H1 (cell line): ENCODE results near the gene CDC7. TPM values are rescaled to one million over a fixed set of nuclear protein-coding genes. Genes with fewer than 3 reads are reported as not detected.

Experiments used
- EP300 ChIP-seq, 2 experiments: IDR thresholded peaks; 1 replicate in 1 of 2; 2 replicates in 1 of 2; pipeline ENCODE4 v1.6.1; 2011 to 2012; ENCODE audit warnings: low read depth in 2 of 2, low read length in 2 of 2, mild to moderate bottlenecking in 2 of 2, borderline replicate concordance in 1 of 2, inconsistent platforms in 1 of 2, moderate library complexity in 1 of 2
- JUND ChIP-seq: IDR thresholded peaks from 2 replicates; pipeline ENCODE4 v1.6.1; 2011; ENCODE audit warnings: mild to moderate bottlenecking, improper control_type of control experiment, low read length
- KDM4A ChIP-seq: IDR thresholded peaks from one replicate; pipeline ENCODE4 v1.7.1; 2012; ENCODE audit warnings: low read depth, mild to moderate bottlenecking, moderate library complexity, low read length, inconsistent platforms; ENCODE audit not compliant: severe bottlenecking
- SP4 ChIP-seq: IDR thresholded peaks from 2 replicates; pipeline ENCODE4 v1.6.1; 2012; ENCODE audit warnings: low read length, inconsistent platforms
- TAF1 ChIP-seq: IDR thresholded peaks from 2 replicates; pipeline ENCODE4 v1.6.1; 2011; ENCODE audit warnings: mild to moderate bottlenecking, low read depth, low read length
- polyA plus RNA-seq, 7 experiments: library from polyadenylated mRNA; depleted of rRNA in 3 of 7; stranded (reverse) in 5 of 7; unstranded in 2 of 7; fragments of >200 nt in 5 of 7; fragments of 200-250 nt in 2 of 7; gene quantifications; 1 replicate in 5 of 7; 2 replicates in 1 of 7; 4 replicates in 1 of 7; pipeline versions ENCODE4 v1.2.1 to v1.2.3, GENCODE V29; 2011 to 2013; ENCODE audit warnings: missing spikeins in 2 of 7, mixed read lengths in 2 of 7
- total RNA-seq: library from RNA; stranded (reverse); fragmentation: NEBNext Ultra II Directional; extraction: Animal tissue kit (Norgen Biotek cat#: 25700); gene quantifications from 2 replicates; pipeline ENCODE4 v1.2.1, GENCODE V29; 2021
- TF ChIP-seq, protein P1 (sequence below), 3 experiments: IDR thresholded peaks; 1 replicate in 2 of 3; 2 replicates in 1 of 3; pipeline versions ENCODE4 v1.5.1 to v1.6.1; 2011; ENCODE audit warnings: low read length in 3 of 3, mild to moderate bottlenecking in 3 of 3, inconsistent platforms in 2 of 3, low read depth in 1 of 3, moderate library complexity in 1 of 3; ENCODE audit not compliant: insufficient read depth in 1 of 3; ENCODE audit errors: control extremely low read depth in 1 of 3
- TF ChIP-seq, protein P2 (sequence below): IDR thresholded peaks from 2 replicates; pipeline ENCODE4 v1.6.1; 2011; ENCODE audit warnings: low read length, improper control_type of control experiment

CDC7 gene
- total and polyA plus RNA-seq, 2 of the 8 experiments (the other 6 are each of a cell fraction or from before 2014, with no cell fraction given) = 12.2 to 34.4 TPM

DNA sequence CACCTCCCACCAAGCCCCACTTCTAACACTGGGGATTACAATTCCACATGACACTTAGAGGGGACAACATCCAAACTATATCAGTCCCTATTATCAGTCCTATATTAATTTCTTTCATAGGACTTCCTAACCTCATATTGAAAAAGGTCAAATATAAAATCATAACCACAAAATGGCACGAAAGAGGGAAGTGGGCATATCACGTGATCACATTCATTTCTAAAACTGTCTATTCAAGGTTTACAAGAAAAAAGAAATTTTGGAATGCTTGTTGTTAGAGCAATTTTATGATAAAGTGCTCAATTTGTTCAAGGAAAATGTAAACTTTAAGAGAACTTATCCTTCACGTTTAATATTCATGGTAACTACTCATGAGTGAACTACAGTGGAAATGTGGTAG is 13.2 kb upstream of the CDC7 start (continued):
- TF ChIP-seq, protein P1, sequence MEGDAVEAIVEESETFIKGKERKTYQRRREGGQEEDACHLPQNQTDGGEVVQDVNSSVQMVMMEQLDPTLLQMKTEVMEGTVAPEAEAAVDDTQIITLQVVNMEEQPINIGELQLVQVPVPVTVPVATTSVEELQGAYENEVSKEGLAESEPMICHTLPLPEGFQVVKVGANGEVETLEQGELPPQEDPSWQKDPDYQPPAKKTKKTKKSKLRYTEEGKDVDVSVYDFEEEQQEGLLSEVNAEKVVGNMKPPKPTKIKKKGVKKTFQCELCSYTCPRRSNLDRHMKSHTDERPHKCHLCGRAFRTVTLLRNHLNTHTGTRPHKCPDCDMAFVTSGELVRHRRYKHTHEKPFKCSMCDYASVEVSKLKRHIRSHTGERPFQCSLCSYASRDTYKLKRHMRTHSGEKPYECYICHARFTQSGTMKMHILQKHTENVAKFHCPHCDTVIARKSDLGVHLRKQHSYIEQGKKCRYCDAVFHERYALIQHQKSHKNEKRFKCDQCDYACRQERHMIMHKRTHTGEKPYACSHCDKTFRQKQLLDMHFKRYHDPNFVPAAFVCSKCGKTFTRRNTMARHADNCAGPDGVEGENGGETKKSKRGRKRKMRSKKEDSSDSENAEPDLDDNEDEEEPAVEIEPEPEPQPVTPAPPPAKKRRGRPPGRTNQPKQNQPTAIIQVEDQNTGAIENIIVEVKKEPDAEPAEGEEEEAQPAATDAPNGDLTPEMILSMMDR (IDR thresholded peaks at IDR 0.05; ENCODE audit: control extremely low read depth in 1 of 3, insufficient read depth in 1 of 3, low read depth in 1 of 3, low read length in 3 of 3) = no peak
- TF ChIP-seq, protein P2, sequence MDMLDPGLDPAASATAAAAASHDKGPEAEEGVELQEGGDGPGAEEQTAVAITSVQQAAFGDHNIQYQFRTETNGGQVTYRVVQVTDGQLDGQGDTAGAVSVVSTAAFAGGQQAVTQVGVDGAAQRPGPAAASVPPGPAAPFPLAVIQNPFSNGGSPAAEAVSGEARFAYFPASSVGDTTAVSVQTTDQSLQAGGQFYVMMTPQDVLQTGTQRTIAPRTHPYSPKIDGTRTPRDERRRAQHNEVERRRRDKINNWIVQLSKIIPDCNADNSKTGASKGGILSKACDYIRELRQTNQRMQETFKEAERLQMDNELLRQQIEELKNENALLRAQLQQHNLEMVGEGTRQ = no peak
- TF ChIP-seq JUND = no peak
- no peak for TF ChIP-seq EP300 (IDR thresholded peaks at IDR 0.05; ENCODE audit: borderline replicate concordance in 1 of 2, low read depth in 2 of 2, low read length in 2 of 2)
- no peak for TF ChIP-seq SP4
- TF ChIP-seq TAF1 = no peak
- no peak for TF ChIP-seq KDM4A
